WTC11 (cell line): Measurements from ENCODE around the gene MTURN.

Experiments
- CTCF ChIP-seq: fragments of 200-600 bp; IDR thresholded peaks from 2 replicates; pipeline ENCODE4 v1.8.0; 2022; ENCODE audit warnings: antibody characterized with exemption
- NFATC4 ChIP-seq: fragments of 250-450 bp; sonication (Bioruptor Pico); IDR thresholded peaks from 2 replicates; pipeline ENCODE4 v1.9.0; 2021; ENCODE audit warnings: mild to moderate bottlenecking
- NR2C2 ChIP-seq: sonication (generic); formaldehyde crosslinking; IDR thresholded peaks from 2 replicates; pipeline ENCODE4 v1.8.0; 2022; ENCODE audit warnings: mild to moderate bottlenecking, missing genetic modification reagents
- SMAD3 ChIP-seq: sonication (generic); formaldehyde crosslinking; IDR thresholded peaks from 2 replicates; pipeline ENCODE4 v1.8.0; 2022; ENCODE audit warnings: missing genetic modification reagents, mild to moderate bottlenecking, borderline replicate concordance

GRCh38 chr7:30202671-30203070 lies 67.9 kb downstream of the MTURN start:
- no peak for TF ChIP-seq CTCF
- no peak for TF ChIP-seq NR2C2 (CRISPR knock-in tag)
- no peak for TF ChIP-seq SMAD3 (CRISPR knock-in tag)
- no peak for TF ChIP-seq NFATC4 (CRISPR knock-in tag)
